NCI-H446 treated with DMSO at 0.1 percent for 48 hours (cell line): ENCODE measurements around the gene KRT74.

Experiments
- DNase-seq: peaks from one replicate; lab custom pipeline; 2025; lab: John Stamatoyannopoulos, UW

Gene KRT74

DNA sequence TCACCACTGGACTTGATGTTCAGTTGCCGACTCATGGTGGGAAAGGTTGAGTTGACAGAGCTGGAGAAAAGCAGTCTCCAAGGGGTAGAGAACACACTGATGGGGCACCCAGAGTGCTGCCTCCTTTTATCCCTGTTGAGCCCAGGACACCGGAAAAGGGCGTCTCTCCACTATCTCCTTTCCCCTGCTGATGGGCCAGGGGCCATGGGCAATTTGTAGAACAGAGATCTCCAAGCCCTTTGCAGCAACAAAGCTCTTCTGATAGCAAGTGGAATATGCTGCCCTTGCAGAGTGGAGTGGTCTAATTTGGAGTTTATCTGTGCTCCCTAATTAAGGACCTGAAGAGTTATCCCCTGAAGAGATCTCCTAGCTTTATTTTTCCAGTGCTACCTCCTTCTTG lies at the start of gene KRT74:
TSS of gene KRT74 (minus strand) at position 101 of the 400 bp plus-strand sequence. CDS start at position 35, 66 bp downstream.
- DNase-seq: no peak

DNA sequence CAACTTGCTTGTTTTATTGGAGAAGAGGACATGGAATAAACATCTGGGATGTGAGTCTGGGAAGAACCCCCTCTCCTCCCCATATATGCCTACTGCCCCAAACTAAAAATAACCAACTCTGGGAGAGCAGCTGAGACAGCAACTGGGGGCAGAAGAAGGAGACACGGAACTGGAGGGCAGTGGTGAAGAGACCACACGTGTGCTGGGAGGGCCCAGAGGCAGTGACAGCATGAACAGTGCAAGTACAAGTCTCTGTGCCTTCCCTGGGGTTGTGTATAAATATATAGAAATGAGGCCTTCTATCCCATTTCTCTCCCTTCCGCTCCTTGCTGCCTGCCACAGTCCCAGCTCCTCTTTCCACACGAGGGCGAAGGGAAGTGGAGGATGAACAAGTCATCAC lies 48.7 kb upstream of the KRT74 start:
- DNase-seq: no peak

DNA sequence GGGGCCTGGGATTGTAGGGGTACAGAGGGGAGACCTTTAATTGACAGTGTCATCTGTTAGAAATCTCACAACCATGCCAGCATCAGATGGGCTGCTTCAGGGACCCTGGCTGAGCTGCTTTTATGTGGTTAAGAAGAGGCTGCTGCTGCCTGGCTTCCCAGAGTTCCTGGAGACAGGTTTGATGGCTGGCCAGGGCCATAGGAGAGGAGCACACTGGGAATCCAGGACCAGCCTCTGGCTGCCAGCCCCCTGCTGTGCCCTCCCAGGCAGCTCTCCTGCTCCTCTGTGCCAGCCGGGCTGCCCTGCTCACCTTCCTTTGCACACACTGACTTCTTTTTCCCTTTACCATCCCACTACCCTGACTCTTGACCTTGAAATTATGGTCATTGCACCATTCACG lies 45.2 kb upstream of the KRT74 start:
- no peak for DNase-seq

DNA sequence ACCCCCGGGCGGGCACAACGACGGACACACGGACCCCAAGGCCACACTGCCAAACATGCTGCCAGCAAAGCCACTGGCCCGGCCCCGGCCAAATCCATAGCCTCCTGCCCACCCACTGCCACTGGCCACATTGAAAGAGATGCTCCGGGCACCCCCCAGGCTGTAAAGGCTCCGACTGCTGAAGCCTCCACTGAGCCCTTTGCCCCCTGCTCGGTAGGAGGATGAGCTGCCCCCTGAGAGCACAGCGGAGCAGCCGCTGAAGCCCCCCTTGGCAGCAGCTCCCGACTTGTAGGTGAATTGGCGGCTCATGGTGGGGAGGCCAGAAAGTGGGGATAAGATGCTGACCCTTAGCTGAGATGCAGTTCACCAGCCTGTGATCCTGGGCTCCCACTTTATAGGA lies 44.6 kb upstream of the KRT74 start, which contains the start of gene KRT73:
TSS of gene KRT73 (minus strand) at position 344 of the 400 bp plus-strand sequence. CDS start at position 309, 35 bp downstream.
- no peak for DNase-seq

DNA sequence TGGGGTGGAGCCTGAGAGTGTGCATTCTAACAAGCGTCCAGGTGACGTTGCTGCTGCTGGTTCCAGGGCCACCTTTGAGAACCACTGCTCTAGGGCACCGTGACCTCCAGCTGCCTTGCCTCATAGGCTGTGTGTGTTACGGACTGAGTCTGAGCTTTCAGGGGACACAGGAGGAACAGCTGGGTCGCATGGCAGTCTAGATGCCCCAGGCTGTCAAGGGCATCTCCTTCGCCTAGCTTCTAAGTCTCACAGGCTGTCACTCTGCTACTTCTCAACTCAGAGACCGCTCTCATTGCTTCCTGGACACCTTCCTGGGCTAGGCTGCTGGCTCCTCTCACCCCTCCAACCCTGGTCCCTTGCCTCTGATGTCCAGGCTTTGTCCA lies 43.8 kb upstream of the KRT74 start:
- DNase-seq: no peak

DNA sequence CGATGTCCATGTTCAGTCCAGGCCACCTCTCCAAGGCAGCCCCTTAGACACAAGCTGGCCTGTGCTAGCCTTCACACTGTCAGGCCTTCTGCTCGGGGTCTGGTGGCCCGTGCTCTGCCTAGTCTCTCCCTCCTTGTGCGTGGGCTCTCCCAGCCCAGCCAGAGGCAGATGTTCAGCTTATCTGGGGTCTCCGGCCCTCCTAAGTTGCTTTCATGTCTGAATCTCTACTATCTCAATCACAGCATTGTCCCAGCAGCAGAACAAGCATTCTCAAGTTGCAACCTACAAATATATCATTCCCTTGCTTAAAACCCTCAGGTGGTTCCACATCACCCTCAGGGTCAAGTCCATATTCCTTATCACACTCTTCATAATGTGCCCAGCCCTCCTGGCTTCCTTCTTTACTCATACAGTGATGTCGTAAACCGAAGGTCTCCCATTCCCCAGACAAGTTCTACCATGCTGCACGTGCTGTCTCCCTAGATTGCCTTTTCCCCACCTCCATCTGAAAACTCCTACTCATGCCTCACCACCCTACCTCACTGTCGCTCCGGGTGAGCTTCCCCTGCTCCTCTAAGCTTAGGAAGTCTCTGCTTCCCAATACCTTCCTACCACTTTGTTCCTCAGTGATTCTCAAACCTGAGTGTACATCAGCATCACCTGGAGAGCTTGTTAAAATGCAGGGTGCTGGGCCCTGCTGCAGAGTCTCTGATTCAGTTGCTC lies 43.2 kb upstream of the KRT74 start:
- DNase-seq: no peak

DNA sequence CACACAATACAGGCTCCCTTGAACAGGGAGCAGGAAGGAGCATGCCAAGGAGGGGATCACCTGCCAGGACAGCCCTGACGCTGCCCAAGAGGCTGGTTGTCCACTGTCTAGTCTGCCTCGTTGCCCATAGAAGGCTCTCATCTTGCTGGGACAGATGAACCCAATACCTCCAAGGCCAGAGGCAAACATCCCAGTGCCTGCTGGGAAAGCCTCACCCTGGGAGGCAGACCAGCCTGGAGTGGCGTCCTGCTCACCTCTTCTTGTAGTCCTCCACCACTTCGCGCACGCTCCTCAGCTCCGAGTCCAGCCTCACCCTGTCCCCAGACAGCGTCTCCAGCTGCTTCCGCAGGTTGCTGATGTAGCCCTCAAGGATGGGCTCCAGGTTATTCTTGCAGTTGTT lies 42.3 kb upstream of the KRT74 start:
- DNase-seq: no peak

DNA sequence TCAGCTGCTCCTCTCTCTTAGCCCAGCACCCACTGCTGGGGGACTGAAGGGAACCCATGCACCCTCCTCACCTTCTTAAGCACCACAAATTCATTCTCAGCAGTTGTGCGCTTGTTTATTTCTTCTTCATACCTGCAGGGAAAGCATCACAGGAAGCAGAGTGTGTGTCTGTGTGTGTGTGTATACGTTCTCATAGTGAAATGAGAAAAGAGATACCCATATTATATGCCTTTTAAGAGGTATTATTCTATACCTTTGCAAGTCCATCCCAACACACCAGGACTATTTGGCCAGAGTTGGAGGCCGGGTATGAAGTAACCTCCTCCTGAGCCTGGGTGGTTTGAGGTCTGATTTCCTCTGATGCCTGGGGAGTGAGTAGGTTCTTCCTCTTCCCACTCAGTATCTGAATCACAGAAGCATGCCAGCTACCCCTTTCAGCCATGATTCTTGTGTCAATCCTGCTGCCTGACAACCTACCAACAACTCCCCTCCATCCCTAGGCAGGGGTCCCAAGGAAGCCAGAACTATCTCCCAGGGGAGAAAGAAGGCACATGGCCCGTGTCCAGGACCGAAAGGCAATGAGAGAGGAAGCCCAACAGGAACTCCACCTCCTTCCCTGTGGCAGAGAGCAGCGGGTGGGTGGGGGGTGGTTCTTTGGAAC lies 41.7 kb upstream of the KRT74 start:
- no peak for DNase-seq

DNA sequence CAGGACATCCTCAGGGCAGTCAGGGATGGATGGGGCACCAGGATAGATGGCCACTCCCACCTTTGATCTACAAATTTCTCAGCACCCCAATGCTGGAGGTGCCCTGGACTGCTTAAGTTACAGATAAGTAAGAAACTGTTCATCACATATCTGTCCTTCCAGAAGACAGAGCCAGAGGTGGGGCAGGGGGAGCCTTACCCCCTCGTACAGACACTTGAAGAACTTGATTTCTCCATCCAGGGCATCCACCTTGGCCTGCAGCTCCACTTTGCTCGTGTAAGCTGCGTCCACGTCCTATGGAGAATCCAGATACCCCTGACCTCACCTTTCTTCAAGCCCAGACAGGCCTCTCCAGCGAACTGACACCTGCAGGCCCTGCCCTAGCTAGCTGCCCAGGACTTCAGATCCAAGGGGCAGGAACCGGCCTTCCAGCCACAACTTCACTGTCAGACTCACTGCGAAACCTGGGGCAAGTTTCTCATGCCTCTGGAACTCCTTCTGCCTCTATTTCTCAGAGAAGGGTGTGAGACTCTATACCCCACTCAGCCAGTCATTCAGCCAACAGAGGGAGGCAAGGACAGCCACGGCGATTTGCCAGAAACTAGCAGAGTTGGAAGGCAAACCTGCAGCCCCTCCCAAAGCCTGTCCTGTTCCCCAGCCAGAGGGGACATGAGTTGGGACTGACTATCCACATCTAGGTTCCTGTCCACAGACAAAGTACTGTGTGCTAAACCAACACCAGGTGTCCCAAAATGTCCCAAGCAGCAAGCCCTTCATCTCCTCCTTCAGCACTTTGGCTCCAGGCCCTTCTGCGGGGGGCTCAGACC lies 41.0 kb upstream of the KRT74 start:
- DNase-seq: no peak

DNA sequence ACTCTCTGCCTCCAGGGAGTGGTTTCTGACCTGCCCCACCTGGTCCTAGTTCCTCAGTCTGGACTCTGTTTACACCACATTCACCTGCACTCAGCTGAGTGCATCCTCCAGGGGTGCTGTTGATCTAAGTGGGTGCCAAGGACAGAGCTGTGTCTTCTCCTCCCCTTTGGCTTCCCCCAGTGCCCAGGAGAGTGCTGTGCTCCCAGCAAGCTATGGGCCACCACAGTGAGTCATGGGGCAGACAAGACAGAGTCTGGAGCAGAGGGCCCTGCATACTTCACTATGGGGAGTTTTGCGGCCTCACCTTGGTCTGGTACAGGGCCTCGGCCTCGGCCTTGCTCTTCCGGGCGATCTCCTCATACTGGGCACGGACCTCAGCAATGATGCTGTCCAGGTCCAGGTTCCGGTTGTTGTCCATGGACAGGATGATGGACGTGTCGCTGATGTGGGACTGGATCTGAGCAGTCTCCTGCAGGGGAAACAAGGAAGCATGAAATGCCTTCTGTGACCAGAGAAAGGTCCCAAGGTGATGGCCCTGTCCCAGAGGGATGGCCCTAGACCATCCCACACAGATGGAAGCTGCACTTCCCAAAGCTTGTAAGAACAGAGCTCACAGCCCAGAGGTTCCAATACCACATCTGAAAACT lies 39.9 kb upstream of the KRT74 start:
- DNase-seq: no peak

DNA sequence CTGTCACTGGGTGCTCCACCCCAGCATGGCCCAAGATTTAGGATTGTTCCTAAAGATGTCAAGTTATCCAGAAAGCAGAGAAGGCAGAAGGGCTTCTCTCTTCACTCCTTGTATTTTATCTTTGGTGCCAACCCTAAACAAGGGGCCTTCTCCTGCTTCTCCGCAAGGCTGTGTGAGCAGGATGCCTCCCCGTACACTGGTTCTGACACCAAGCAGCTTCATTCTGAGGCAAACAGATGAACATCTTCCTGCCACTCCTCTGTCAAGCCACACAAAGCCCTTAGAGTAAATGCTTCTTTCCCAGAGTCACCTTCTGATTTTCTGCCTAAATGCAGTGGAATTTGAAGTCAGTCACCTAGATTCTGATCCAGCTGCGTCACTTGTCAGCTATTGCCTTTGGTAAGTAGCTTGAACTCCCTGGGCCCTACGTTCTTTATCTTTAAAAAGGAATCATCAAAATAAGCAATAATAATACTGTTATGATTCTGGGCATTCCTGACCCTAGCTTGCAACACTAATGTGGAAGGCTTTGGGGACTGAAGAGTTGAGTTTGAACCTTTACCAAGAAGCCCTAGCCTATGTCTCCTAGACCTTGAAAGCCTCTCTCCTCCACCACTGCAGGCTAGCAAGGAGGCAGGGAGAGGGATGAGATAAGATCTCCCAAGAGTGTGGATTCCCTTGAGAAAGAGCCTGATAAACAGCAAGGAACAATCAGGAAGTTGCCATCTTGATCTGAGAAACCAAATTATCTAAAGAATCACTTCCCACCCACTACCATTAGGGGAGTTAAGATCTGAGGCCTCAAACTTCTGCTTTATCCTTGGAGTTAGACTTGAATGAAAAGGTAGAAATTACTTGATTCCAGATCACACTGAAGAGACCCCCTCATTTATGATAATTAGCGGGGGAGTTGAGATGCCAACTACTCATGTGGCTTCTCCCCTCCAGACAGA lies 39.1 kb upstream of the KRT74 start:
- no peak for DNase-seq

DNA sequence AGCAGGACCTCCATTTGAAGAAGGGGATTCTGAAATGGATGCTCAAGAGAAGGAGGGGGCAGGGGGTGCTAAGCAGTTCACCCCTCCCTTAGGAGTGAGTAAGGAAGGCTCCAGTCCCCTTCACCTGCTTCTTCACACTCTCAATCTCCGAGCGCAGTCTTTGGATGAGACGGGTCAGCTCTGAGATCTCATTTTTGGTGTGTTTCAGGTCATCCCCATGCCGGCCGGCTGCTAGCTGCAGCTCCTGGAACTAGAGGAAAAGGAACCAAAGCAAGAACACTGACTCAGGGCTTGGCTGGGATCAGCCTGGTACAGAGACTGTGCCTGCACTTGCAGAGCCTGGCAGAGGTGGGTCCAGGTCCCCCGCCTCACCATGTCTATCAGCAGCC lies 37.4 kb upstream of the KRT74 start:
- DNase-seq: no peak

DNA sequence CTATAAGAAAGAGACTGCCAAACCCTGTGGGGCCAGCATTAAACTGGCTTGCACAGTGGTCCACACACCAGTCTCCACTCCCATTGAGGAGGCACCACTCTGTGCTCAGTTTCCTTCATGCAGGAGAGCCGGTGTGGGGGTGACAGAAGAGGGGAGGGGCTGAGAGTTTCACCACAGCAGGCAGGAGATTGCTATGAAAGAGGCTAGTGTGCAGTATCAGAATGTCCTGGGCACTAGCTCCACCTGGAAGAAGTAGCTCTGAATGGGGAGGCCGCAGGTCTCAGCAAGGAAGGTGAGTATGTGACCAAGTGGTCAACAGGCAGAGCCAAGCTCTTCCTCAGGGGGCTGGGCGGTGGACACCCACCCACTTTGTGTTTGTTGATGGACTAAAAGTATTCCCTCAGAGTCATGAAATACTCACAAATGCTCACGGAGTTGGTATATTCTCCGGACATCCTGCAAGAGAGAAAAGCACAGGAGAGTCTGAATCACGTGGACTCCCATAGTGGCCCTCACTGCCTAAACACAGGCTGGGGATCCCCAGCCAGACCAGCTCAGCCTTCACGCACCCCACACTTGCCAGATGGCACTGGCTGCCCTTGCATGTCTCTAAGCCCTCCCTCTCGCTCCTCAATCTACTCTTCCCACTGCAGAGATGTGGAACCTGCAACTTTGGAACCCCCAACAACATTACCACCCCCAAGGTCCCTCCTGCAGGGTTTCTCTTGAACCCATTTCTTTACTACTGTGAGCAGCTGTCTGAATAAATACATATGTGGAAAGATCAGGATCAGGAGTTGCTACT lies 35.4 kb upstream of the KRT74 start:
- no peak for DNase-seq

DNA sequence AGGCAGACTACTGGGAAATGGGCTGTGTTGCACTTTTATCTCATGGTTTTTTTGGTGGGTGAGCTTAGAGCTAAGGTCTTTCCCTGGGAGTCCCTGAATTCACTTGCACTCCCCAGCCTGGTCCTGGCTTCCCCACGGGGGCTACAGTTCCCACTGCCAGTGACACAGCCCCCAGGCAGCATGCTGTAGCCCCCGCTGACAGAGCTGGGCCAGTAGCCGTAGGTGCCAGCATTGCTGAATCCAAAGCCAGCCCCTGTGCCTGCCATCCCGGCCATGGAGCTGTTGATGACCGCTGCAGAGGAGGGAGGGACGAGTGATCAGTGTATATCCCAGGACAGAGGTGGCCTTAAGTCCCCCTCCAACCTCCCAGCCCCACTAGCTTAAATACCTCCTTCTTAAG lies 34.5 kb upstream of the KRT74 start:
- DNase-seq: no peak

DNA sequence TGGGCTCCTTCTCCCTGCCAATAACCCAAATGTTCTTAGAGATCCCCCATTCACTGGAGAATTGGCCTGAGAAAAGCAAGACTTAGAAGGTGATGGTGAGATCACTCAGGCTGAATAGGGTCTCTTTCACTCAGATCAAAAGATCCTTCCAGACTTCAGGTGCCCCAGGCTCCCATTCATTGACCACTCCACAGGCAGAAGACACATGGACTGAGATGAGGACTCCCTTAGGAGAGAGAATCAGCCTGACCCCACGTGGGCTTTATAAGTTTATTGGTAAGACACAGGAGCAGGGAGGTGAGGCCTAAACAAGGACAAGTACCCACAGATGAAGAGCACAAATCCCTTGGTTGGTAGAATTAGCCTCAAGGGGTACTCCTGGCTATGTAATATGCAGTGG lies 33.7 kb upstream of the KRT74 start:
- no peak for DNase-seq

DNA sequence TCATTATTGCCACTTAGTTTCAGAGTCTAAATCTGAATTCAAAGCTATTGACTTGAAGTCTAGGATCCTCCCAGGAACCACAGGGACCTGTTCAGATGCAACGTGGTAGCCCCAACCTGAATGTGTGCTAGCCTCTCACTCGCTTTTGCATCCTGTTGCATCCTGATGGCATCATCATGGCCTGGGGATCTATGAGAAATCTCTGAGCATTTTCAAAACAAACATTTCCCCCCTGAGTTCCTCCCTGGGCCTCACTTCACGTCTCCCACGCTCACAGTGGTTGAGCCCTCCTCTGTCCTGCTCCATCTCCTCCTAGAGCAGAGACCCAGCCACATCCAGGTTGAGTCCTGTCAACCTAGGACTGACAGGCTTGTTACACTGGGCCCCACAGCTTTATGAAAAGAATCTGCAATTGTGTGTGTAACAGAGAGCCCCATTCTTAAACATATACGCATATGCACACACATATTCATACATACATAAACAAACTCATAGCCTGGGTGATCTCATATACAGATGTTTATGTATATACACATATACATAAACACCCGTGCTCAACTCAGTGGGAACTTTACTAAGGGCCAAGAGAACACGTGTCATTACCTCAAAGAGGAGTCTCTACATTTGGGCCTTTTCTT lies 33.1 kb upstream of the KRT74 start:
- no peak for DNase-seq

DNA sequence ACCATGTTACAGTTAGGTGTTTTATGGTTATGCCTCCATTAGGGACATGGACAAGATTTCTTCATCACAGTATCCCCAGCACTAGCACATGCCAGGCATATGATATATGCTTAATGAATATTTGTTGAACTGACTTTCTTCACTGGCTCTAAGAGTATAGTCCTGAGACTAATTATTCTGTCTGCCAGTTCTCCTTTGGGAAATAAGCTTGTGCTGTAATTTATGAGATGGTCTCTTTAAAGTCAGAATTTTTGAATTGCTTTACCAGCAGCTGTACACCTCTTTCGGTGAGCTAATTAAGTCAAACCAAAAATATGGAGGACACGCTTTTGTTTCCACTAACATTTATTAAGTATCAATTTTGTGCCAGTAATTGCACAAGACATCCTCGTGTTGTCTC lies 32.5 kb upstream of the KRT74 start:
- DNase-seq: no peak

DNA sequence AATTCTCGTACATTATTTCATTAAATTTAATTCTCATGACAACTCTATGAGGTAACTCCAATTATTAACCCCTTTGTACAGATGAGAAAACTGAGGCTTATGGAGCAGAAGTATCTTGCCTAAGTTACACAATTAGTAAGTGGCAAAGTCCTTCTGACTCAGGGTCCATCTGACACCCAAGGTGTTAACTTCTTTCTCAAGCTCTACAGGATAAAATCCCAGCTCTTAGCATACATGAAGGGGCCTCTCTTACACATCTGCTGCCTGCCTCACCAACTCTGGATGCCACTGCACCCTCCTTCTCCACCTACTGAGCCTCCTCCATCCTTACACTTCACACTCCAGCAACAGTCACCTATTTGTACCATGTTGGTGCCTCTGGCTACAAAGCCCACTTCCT lies 31.9 kb upstream of the KRT74 start:
- DNase-seq: no peak

DNA sequence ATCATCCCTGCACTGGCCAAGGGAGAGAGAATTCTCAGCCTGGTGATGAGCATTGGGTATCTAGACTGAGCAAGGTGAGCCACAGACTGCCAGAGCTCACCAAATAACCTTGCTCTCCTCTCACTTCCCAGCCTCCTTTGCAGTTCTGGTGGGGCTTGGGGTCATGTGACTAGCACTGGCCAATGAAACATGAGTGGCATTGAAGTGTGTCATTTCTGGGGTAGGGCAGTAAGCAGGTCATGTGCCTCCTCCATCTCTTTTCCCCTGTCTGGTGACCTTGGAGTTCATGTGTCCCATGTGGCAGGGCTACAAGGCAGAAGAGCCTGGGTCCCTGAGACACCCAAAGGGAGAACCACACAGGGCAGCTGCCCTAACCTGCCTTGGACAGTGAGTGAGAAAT lies 31.2 kb upstream of the KRT74 start:
- no peak for DNase-seq

DNA sequence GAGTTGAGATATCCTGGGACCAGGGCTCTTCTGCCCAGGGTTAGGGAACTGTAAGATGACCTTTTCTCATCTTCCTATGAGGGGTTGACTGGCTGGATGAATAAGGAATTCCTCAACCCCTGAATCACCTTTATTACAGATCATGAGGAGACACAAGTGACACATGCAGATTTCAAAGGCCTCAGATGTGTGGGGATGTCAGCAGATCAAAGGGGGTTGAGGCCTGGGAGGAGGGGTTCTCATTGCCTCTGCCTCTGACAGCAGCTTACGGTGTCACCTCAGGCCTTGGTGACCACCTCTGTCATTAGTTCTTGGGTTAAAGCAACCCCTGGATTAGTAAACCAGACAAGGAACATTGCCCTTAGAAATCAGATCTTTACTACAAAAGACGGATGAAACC lies 29.7 kb upstream of the KRT74 start:
- DNase-seq: no peak
